MM.1S (cell line): ENCODE data around the gene SMC4.

Experiments used
- DNase-seq: peaks from one replicate; pipeline ENCODE4 v3.0.0-alpha.2; 2015
- H2AFZ ChIP-seq: fragments of 300-600 bp; sonication (generic); 2 replicates; pipeline ENCODE4 v1.6.0; 2016; ENCODE audit warnings: antibody characterized with exemption, low read length
- H3F3A ChIP-seq: fragments of 300-600 bp; sonication (generic); 2 replicates; pipeline ENCODE4 v1.6.1; 2016; ENCODE audit warnings: mild to moderate bottlenecking, antibody characterized with exemption, low read length, moderate library complexity, mixed read lengths; ENCODE audit not compliant: insufficient read depth
- H3K27ac ChIP-seq: fragments of 300-600 bp; sonication (generic); 2 replicates; pipeline ENCODE4 v1.5.1; 2016; ENCODE audit warnings: mild to moderate bottlenecking, low read length
- H3K27me3 ChIP-seq: fragments of 300-600 bp; sonication (generic); replicated peaks from 2 replicates; pipeline ENCODE4 v1.6.0; 2016; ENCODE audit warnings: low read length; ENCODE audit not compliant: insufficient read depth
- H3K36me3 ChIP-seq: fragments of 300-600 bp; sonication (generic); replicated peaks from 2 replicates; pipeline ENCODE4 v1.6.1; 2016; ENCODE audit warnings: mild to moderate bottlenecking, low read length, mixed read lengths; ENCODE audit not compliant: insufficient read depth
- H3K4me1 ChIP-seq: fragments of 300-600 bp; sonication (generic); 2 replicates; pipeline ENCODE4 v1.6.1; 2016; ENCODE audit warnings: low read length, mixed read lengths
- H3K4me2 ChIP-seq: fragments of 300-600 bp; sonication (generic); 2 replicates; pipeline ENCODE4 v1.6.0; 2016; ENCODE audit warnings: low read depth, low read length
- H3K4me3 ChIP-seq: fragments of 300-600 bp; sonication (generic); 2 replicates; pipeline ENCODE4 v1.5.1; 2016; ENCODE audit warnings: low read length, mixed read lengths
- H3K79me2 ChIP-seq: fragments of 300-600 bp; sonication (generic); 2 replicates; pipeline ENCODE4 v1.6.1; 2016; ENCODE audit warnings: mixed run types, low read length, mixed read lengths
- H3K9ac ChIP-seq: fragments of 300-600 bp; sonication (generic); 2 replicates; pipeline ENCODE4 v1.6.1; 2016; ENCODE audit warnings: low read length, mixed read lengths
- H3K9me2 ChIP-seq: fragments of 300-600 bp; sonication (generic); replicated peaks from 2 replicates; pipeline ENCODE4 v1.6.1; 2016; ENCODE audit warnings: mild to moderate bottlenecking, low read length, mixed read lengths; ENCODE audit not compliant: insufficient read depth
- H3K9me3 ChIP-seq: fragments of 300-600 bp; sonication (generic); replicated peaks from 2 replicates; pipeline ENCODE4 v1.6.1; 2016; ENCODE audit warnings: mild to moderate bottlenecking, low read length, mixed read lengths; ENCODE audit not compliant: insufficient read depth
- H4K20me1 ChIP-seq: fragments of 300-600 bp; sonication (generic); 2 replicates; pipeline ENCODE4 v1.6.1; 2016; ENCODE audit warnings: mild to moderate bottlenecking, low read length, moderate library complexity, mixed read lengths; ENCODE audit not compliant: insufficient read depth
- EZH2 ChIP-seq: fragments of 300-600 bp; sonication (generic); optimal IDR thresholded peaks from 2 replicates; pipeline ENCODE3; 2017; ENCODE audit warnings: low read depth, mild to moderate bottlenecking, antibody characterized with exemption, low read length, mixed read lengths
- EZH2phosphoT487 ChIP-seq: fragments of 300-600 bp; sonication (generic); IDR thresholded peaks from 2 replicates; pipeline ENCODE4 v1.6.1; 2018; ENCODE audit warnings: antibody characterized with exemption, low read length
- TF ChIP-seq, protein P1 (sequence below): fragments of 300-600 bp; sonication (generic); IDR thresholded peaks from 2 replicates; pipeline ENCODE4 v1.5.1; 2016; ENCODE audit warnings: antibody characterized with exemption, low read length, mixed read lengths

SMC4 gene

GRCh38 chr3:160374472-160374871 is 25.0 kb upstream of the SMC4 start:
- Histone ChIP-seq H3K36me3 (no peaks in the 10 kb centered on the region; the same call in 1 of the 2 replicates), H3F3A (peaks cover 6% of the 10 kb centered on the region)

DNA sequence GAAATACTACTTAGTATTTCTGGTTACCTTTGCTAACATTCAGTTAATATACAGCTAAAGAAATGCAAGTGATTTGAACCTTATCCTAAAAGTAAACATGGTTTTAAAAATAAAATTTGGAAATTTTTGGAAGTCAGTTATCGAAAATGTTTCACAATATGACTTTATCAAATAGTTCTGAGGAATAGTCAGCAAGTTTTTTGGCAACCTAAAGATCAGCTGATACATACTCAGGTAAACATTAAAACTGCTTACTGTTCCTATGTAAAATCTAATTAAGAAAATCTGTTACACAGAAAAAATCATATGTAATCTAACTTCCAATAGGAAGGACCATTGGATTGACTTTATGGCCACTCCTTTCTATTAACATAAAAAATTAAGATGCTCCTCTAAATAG is 24.5 kb upstream of the SMC4 start:
- H3K4me3 ChIP-seq = no peak overlapping the region
- no peak for DNase-seq

More at GRCh38 chr3:160374472-160374871, 25.0 kb upstream of the SMC4 start:
- H3K9me3 ChIP-seq = no peaks in the 10 kb centered on the region
- no peak for DNase-seq
- H3K27ac ChIP-seq = no peak overlapping the region
- H3K27me3 ChIP-seq = no peaks in the 10 kb centered on the region
- TF ChIP-seq EZH2phosphoT487 (no peak), EZH2 (no peak)
- TF ChIP-seq, protein P1, sequence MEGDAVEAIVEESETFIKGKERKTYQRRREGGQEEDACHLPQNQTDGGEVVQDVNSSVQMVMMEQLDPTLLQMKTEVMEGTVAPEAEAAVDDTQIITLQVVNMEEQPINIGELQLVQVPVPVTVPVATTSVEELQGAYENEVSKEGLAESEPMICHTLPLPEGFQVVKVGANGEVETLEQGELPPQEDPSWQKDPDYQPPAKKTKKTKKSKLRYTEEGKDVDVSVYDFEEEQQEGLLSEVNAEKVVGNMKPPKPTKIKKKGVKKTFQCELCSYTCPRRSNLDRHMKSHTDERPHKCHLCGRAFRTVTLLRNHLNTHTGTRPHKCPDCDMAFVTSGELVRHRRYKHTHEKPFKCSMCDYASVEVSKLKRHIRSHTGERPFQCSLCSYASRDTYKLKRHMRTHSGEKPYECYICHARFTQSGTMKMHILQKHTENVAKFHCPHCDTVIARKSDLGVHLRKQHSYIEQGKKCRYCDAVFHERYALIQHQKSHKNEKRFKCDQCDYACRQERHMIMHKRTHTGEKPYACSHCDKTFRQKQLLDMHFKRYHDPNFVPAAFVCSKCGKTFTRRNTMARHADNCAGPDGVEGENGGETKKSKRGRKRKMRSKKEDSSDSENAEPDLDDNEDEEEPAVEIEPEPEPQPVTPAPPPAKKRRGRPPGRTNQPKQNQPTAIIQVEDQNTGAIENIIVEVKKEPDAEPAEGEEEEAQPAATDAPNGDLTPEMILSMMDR = no peak
- no peaks in the 10 kb centered on the region for H3K79me2 ChIP-seq
- H3K4me3 ChIP-seq = no peak overlapping the region
- no peaks in the 10 kb centered on the region for H3K9me2 ChIP-seq
- no peak overlapping the region for H2AFZ ChIP-seq
- H3K4me2 ChIP-seq = no peak overlapping the region
- H3K9ac ChIP-seq = no peak overlapping the region
- H3K4me1 ChIP-seq = peaks cover 11% of the 10 kb centered on the region
- no peaks in the 10 kb centered on the region for H4K20me1 ChIP-seq

GRCh38 chr3:160376681-160377080 is 22.8 kb upstream of the SMC4 start:
- H4K20me1 ChIP-seq = no peaks in the 10 kb centered on the region
- H3K9ac ChIP-seq = no peak overlapping the region
- no peak for TF ChIP-seq EZH2
- TF ChIP-seq EZH2phosphoT487 = no peak
- TF ChIP-seq, protein P1 = no peak
- DNase-seq = no peak
- no peaks in the 10 kb centered on the region for H3K4me1 ChIP-seq
- H3K36me3 ChIP-seq = no peaks in the 10 kb centered on the region; the same call in 1 of the 2 replicates
- no peak overlapping the region for H2AFZ ChIP-seq
- no peaks in the 10 kb centered on the region for H3F3A ChIP-seq
- no peaks in the 10 kb centered on the region for H3K9me3 ChIP-seq
- no peaks in the 10 kb centered on the region for H3K9me2 ChIP-seq
- H3K4me3 ChIP-seq = no peak overlapping the region
- no peaks in the 10 kb centered on the region for H3K79me2 ChIP-seq
- H3K27ac ChIP-seq = no peak overlapping the region
- no peak overlapping the region for H3K4me2 ChIP-seq
- no peaks in the 10 kb centered on the region for H3K27me3 ChIP-seq

More for the DNA sequence above, 24.5 kb upstream of the SMC4 start:
- no peaks in the 10 kb centered on the region for H3K27me3 ChIP-seq
- H3K9ac ChIP-seq = no peak overlapping the region
- H3K9me3 ChIP-seq = no peaks in the 10 kb centered on the region
- H3K4me1 ChIP-seq = peaks cover 9% of the 10 kb centered on the region
- no peak overlapping the region for H3K27ac ChIP-seq
- H3F3A ChIP-seq = peaks cover 4% of the 10 kb centered on the region
- no peaks in the 10 kb centered on the region for H3K9me2 ChIP-seq
- no peaks in the 10 kb centered on the region for H3K79me2 ChIP-seq
- no peak overlapping the region for H3K4me2 ChIP-seq
- TF ChIP-seq, protein P1 = no peak
- TF ChIP-seq EZH2phosphoT487 (no peak), EZH2 (no peak)
- no peaks in the 10 kb centered on the region for H4K20me1 ChIP-seq
- no peaks in the 10 kb centered on the region; the same call in 1 of the 2 replicates for H3K36me3 ChIP-seq
- no peak overlapping the region for H2AFZ ChIP-seq
